ENCODE results near the gene HORMAD2.
"Not testable (repeated sequence)": the region's sequence is repeated elsewhere in the genome, so short reads cannot be mapped to it uniquely, and the experiment has no call there.

Gene HORMAD2

GRCh38 chr22:30214703-30215407, 134.6 kb downstream of the HORMAD2 start:
- DNase-seq = no peak

GRCh38 chr22:30216272-30216671, 136.0 kb downstream of the HORMAD2 start:
- DNase-seq = not testable (repeated sequence)

GRCh38 chr22:30216710-30217109, 136.4 kb downstream of the HORMAD2 start:
- no peak for DNase-seq

- no peak for DNase-seq
These were observed 137.7 kb downstream of the HORMAD2 start for GRCh38 chr22:30217698-30218560.

GRCh38 chr22:30219049-30219654, 138.9 kb downstream of the HORMAD2 start:
- no peak for DNase-seq

- DNase-seq = no peak
These were observed 139.5 kb downstream of the HORMAD2 start for GRCh38 chr22:30219668-30220278.

GRCh38 chr22:30220338-30221012, 140.2 kb downstream of the HORMAD2 start:
- no peak for DNase-seq

GRCh38 chr22:30221121-30221992, 141.1 kb downstream of the HORMAD2 start:
- no peak for DNase-seq

GRCh38 chr22:30222321-30222720, 142.1 kb downstream of the HORMAD2 start:
- DNase-seq = no peak

- no peak for DNase-seq
These were observed 143.0 kb downstream of the HORMAD2 start for GRCh38 chr22:30223303-30223702.

- DNase-seq = no peak
These were observed 144.0 kb downstream of the HORMAD2 start for GRCh38 chr22:30224161-30224857.

GRCh38 chr22:30225220-30225927, 145.1 kb downstream of the HORMAD2 start:
- no peak for DNase-seq

GRCh38 chr22:30226192-30226832, 146.0 kb downstream of the HORMAD2 start:
- no peak for DNase-seq
